Measurements from ENCODE around the gene ASTN2.

- TF ChIP-seq CTCF (IDR thresholded peaks at IDR 0.05) (no peak), EP300 (IDR thresholded peaks at IDR 0.05) (no peak)
Observed at GRCh38 chr9:116816484-116816883, 598.4 kb downstream of the ASTN2 start.
